HG02623 (cell line): ENCODE measurements around the gene LCAT.
"Not testable (repeated sequence)": the region's sequence is repeated elsewhere in the genome, so short reads cannot be mapped to it uniquely, and the experiment has no call there.

Experiments
- ATAC-seq: cut with Tn5 transposase; IDR thresholded peaks from one replicate; pipeline ENCODE4 v1.9.1; 2021; ENCODE audit warnings: moderate library complexity; ENCODE audit not compliant: unreplicated experiment

Gene LCAT, protein sequence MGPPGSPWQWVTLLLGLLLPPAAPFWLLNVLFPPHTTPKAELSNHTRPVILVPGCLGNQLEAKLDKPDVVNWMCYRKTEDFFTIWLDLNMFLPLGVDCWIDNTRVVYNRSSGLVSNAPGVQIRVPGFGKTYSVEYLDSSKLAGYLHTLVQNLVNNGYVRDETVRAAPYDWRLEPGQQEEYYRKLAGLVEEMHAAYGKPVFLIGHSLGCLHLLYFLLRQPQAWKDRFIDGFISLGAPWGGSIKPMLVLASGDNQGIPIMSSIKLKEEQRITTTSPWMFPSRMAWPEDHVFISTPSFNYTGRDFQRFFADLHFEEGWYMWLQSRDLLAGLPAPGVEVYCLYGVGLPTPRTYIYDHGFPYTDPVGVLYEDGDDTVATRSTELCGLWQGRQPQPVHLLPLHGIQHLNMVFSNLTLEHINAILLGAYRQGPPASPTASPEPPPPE

GRCh38 chr16:67943619-67944504 lies at the start of gene LCAT:
Gene LCAT (minus strand): TSS chr16:67944120. CDS start chr16:67944101, 19 bp downstream.
- no peak for ATAC-seq

GRCh38 chr16:67993207-67994039 lies 49.5 kb upstream of the LCAT start:
- peak; percentile 62 for ATAC-seq

DNA sequence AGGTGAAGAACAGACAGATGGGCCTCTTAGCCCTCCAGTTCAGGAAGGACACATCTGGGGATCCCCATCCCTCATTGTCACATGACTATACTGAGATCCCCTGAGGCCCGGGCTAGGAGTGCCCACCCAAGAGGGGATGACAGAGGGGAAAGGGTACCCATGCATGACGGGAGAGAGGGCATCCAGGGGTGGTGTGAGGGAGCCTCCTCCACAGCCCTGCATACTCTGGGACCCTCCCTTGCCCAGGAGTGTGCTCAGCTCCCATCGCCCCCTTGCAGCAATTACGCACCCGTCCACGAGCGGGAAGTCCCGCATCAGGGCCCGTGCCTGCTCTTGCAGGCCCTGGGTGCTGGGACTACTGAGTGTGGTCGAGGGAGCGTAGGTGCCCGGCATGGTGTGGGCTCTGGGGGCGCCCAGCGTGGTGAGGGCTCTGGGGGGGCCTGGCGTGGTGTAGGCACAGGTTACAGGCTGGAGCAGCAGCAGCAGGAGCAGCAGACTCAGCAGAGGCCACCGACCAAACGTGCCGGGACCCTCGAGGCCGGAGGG lies 48.8 kb upstream of the LCAT start:
- ATAC-seq: no peak

GRCh38 chr16:67990018-67990386 lies 46.1 kb upstream of the LCAT start:
- no peak for ATAC-seq

- no peak for ATAC-seq
These were observed 45.5 kb upstream of the LCAT start for GRCh38 chr16:67989322-67990017.

DNA sequence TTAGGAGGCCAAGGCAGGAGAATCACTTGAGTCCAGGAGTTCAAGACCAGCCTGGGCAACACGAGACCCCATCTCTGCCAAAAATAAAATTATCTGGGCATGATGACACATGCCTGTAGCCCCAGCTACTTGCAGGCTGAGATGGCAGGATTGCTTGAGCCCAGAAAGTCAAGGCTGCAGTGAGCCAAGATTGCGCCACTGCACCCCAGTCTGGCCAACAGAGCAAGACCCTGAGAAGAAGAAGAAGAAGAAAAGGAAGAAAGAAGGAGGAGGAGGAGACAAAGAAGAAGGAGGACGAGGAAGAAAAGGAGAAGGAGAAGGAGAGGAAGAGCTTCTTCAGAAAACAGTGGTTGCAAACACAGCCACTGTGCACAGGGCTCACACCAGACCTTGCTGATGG lies 44.8 kb upstream of the LCAT start:
- ATAC-seq: no peak

DNA sequence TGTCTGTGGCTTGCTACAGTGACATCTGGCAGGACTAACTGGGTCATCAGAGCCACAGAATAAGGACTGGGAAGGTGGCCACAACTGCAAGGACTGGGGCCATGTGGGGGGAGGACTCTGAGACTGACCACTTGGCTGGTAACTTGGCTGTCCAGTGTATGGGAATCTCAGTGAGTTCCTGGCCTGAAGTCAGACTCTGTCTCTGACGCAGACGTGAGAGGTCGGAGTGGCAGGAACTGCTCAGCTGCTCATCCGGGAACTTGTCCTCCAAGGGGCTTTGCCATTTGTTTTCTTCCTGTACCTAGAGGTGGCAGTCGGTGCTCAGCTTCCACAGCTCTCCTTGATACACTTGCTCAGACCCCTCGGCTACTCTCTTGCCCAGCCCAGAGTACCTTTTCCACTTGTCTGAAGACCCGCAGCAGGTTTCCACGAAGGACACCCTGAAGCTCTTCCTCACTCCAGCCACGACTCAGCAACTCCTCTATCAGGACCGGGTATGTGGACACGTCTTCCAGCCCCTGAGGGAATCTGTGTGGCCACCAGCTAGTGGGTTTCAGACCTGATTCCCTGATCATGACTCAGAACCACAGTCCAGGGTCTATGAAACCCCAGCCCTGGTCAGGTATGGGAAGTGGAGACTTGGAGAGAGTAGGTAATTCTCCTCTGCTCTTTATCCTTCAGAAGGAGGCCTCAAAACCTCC lies 43.7 kb upstream of the LCAT start:
- no peak for ATAC-seq

- no peak for ATAC-seq
These were observed 43.0 kb upstream of the LCAT start for GRCh38 chr16:67986949-67987348.

DNA sequence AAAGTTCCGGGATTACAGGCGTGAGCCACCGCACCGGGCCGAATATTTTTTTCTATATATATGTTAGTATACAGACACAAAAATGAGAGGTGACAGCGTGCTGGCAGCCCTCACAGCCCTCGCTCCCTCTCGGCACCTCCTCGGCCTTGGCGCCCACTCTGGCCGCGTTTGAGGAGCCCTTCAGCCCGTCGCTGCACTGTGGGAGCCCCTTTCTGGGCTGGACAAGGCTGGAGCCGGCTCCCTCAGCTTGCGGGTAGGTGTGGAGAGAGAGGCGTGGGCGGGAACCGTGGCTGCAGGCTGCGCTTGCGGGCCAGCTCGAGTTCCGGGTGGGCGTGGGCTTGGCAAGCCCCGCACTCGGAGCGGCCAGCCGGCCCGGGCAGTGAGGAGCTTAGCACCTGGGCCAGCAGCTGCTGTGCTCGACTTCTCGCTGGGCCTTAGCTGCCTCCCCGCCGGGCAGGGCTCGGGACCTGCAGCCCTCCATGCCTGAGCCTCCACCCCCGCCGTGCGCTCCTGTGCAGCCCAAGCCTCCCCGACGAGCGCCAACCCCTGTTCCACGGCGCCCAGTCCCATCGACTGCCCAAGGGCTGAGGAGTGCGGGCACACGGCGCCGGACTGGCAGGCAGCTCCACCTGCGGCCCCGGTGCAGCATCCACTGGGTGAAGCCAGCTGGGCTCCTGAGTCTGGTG lies 38.2 kb upstream of the LCAT start:
- ATAC-seq: no peak

DNA sequence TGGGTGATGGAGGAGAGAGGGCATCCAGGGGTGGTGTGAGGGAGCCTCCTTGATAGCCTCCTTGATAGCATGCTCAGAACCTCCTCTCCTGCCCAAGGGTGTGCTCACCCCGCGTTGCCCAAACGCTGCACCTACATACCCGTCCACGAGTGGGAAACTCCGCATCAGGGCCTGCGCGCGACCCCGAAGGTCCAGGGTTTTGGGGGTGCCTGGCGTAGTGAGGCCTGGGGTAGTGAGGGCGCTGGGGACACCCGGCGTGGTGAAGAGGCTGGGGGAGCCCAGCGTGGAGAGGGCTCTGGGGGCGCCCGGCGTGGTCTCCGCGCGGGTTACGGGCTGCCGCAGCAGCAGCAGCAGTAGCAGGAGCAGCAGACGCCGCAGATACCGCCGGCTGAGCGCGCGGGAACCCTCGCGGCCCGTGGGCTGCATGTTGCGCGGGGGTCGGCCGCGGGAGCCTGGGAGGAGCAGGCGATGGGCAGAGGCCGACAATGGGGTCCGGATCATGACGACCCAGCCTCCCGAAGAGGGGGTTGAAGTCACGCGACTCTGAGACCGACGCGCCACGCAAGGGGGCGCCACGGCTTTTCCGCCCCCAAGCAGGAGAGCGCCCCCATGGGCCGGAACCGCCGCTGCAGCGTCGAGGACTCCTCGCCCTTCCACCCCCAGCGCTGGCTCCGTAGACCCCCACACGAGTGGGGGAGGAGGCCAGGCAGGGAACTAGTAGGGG lies 36.2 kb upstream of the LCAT start, which contains the start of gene DPEP3:
DPEP3 (minus strand) TSS at position 545 of the 724 bp plus-strand sequence; CDS start at position 426, 119 bp downstream.
- no peak for ATAC-seq

- no peak for ATAC-seq
These were observed 33.7 kb upstream of the LCAT start for GRCh38 chr16:67977469-67978227.

GRCh38 chr16:67977005-67977404 lies 33.1 kb upstream of the LCAT start:
- no peak for ATAC-seq

- ATAC-seq: no peak
These were observed 32.3 kb upstream of the LCAT start for GRCh38 chr16:67976205-67976604.

GRCh38 chr16:67975321-67976105 lies 31.6 kb upstream of the LCAT start:
- no peak for ATAC-seq

- ATAC-seq: not testable (repeated sequence)
These were observed 28.4 kb upstream of the LCAT start for GRCh38 chr16:67972285-67972684.

- ATAC-seq: no peak
These were observed 27.2 kb upstream of the LCAT start for GRCh38 chr16:67971111-67971510.
